HepG2 (cell line): ENCODE data around the gene TMEM132E. TPM values are rescaled to one million over a fixed set of nuclear protein-coding genes. Genes with fewer than 3 reads are reported as not detected.

Source experiments
- ATAC-seq: fragments of 200-7000 bp; cut with Tn5 transposase; 3 replicates; pipeline ENCODE4 v1.9.1; 2020; ENCODE audit warnings: mild to moderate bottlenecking, moderate library complexity
- BruUV-seq: library from RNA; stranded (reverse); fragments of 400-500 nt; replicated peaks from 2 replicates; lab custom pipeline; 2021; lab: Mats Ljungman, UMichigan
- CTCF ChIA-PET: fragments of 300-600 bp; formaldehyde crosslinking; extraction: SDS; loops from one replicate; lab custom pipeline; 2021; ENCODE audit warnings: low total read pairs, inconsistent platforms, low intra/inter-chr PET ratio; lab: Yijun Ruan, JAX
- POLR2A ChIA-PET: fragments of 350-600 bp; sonication (Branson Sonifier 250); formaldehyde crosslinking; loops from one replicate; lab custom pipeline; 2020; ENCODE audit warnings: antibody characterized with exemption, inconsistent platforms; lab: Yijun Ruan, JAX
- DNase-seq: peaks from one replicate; pipeline ENCODE4 v3.0.0-alpha.2; 2015; ENCODE audit warnings: low spot score
- FAIRE-seq: peaks from 3 replicates; lab custom pipeline; 2011; peaks lifted over from hg19 to GRCh38; lab: Jason Lieb, UNC
- H2AFZ ChIP-seq: one replicate; pipeline ENCODE4 v1.6.1; 2011; ENCODE audit warnings: low read length, inconsistent platforms
- H3K27ac ChIP-seq: fragments of 300-600 bp; 3 replicates; pipeline ENCODE4 v1.8.0; 2011; ENCODE audit warnings: mixed run types, mild to moderate bottlenecking, mixed read lengths, low read length, inconsistent platforms; ENCODE audit not compliant: insufficient read depth; ENCODE audit errors: extremely low read length
- H3K27me3 ChIP-seq, 2 experiments: fragments of 200-600 bp in 1 of 2; 2 replicates in 1 of 2; 3 replicates in 1 of 2; pipeline versions ENCODE4 v1.6.0 to v1.8.0; 2011; ENCODE audit warnings: low read length in 2 of 2, mild to moderate bottlenecking in 2 of 2, moderate library complexity in 2 of 2, inconsistent platforms in 1 of 2; ENCODE audit not compliant: insufficient read depth in 2 of 2, control insufficient read depth in 1 of 2
- H3K36me3 ChIP-seq, 2 experiments: fragments of 200-600 bp in 1 of 2; replicated peaks in 1 of 2; 2 replicates in 1 of 2; 3 replicates in 1 of 2; pipeline versions ENCODE4 v1.5.1 to v1.8.0; 2011; ENCODE audit warnings: low read length in 2 of 2, inconsistent platforms in 1 of 2; ENCODE audit not compliant: insufficient read depth in 2 of 2, control insufficient read depth in 1 of 2
- H3K4me1 ChIP-seq: 2 replicates; pipeline ENCODE4 v1.5.1; 2012; ENCODE audit warnings: low read length, inconsistent platforms; ENCODE audit not compliant: insufficient read depth
- H3K4me2 ChIP-seq: 2 replicates; pipeline ENCODE4 v1.6.0; 2011; ENCODE audit warnings: low read depth, low read length, inconsistent platforms
- H3K4me3 ChIP-seq, 3 experiments: fragments of 200-600 bp in 1 of 3; sonication (generic), shearing (Covaris generic) in 1 of 3; replicated peaks in 1 of 3; 2 replicates each; pipeline ENCODE4 v1.5.1; 2011 to 2016; ENCODE audit warnings: low read length in 3 of 3, inconsistent platforms in 2 of 3, low read depth in 2 of 3, mild to moderate bottlenecking in 2 of 3, control low read depth in 1 of 3, mixed read lengths in 1 of 3; ENCODE audit not compliant: insufficient read depth in 1 of 3
- H3K79me2 ChIP-seq: one replicate; pipeline ENCODE4 v1.6.1; 2011; ENCODE audit warnings: low read length, inconsistent platforms; ENCODE audit not compliant: insufficient read depth
- H3K9ac ChIP-seq: 2 replicates; pipeline ENCODE4 v1.6.0; 2011; ENCODE audit warnings: mild to moderate bottlenecking, low read depth, low read length, inconsistent platforms; ENCODE audit not compliant: insufficient read depth
- H3K9me3 ChIP-seq: 2 replicates; pipeline ENCODE4 v1.5.1; 2012; ENCODE audit warnings: mild to moderate bottlenecking, low read length
- H4K20me1 ChIP-seq: 2 replicates; pipeline ENCODE4 v1.6.0; 2011; ENCODE audit warnings: inconsistent platforms, mild to moderate bottlenecking, low read length, moderate library complexity; ENCODE audit not compliant: insufficient read depth
- HCFC1 ChIP-seq: fragments of 150-350 bp; IDR thresholded peaks from 2 replicates; pipeline ENCODE4 v1.6.1; 2014; ENCODE audit warnings: low read depth, low read length
- ZBTB40 ChIP-seq, 2 experiments: fragments of 450-650 bp in 1 of 2; sonication (generic) in 1 of 2; formaldehyde crosslinking in 1 of 2; IDR thresholded peaks; 2 replicates each; pipeline versions ENCODE4 v1.6.1 to v1.8.0; 2016 to 2022; ENCODE audit warnings: antibody characterized with exemption in 1 of 2, mild to moderate bottlenecking in 1 of 2, missing genetic modification reagents in 1 of 2
- WGBS: methylation state at CpG from one replicate; pipeline ENCODE4 v1.1.6; 2017; ENCODE audit warnings: low lambda C conversion rate; 5-methylcytosine and 5-hydroxymethylcytosine counted together
- in situ Hi-C: cut with HindIII; loops from 2 replicates; pipeline ENCODE4 v1.10.0; 2017; ENCODE audit warnings: low pct_unique_long_range_greater_than_20kb; ENCODE audit not compliant: extremely low pct_ligation_motif_present
- intact Hi-C: fragments of 100-400 bp; cut with micrococcal nuclease; formaldehyde crosslinking; loops from one replicate; pipeline ENCODE4 v1.10.0; 2022; ENCODE audit not compliant: unreplicated experiment
- polyA plus RNA-seq, 8 experiments: library from polyadenylated mRNA; depleted of rRNA in 3 of 8; stranded (reverse) in 7 of 8; unstranded in 1 of 8; fragments of >200 nt; fragmentation: Illumina TruSeq in 4 of 8; extraction: Trizol in 4 of 8; gene quantifications; 2 replicates each; pipeline versions ENCODE4 v1.2.1 to v1.2.3, GENCODE V29; 2011 to 2016; ENCODE audit warnings: low read depth in 4 of 8, missing spikeins in 1 of 8, mixed read lengths in 1 of 8; ENCODE audit not compliant: insufficient read depth in 1 of 8
- total RNA-seq, 5 experiments: library from RNA; depleted of rRNA; stranded (reverse); fragments of >200 nt; fragmentation: Illumina TruSeq; extraction: Trizol; gene quantifications; 2 replicates each; pipeline ENCODE4 v1.2.3, GENCODE V29; 2016; ENCODE audit warnings: low read depth in 1 of 5

Gene TMEM132E
- total and polyA plus RNA-seq, 2 of the 13 experiments (the other 11 are each of a cell fraction or from before 2014, with no cell fraction given) = not detected

- Histone ChIP-seq H3K9me3 (no peaks in the 10 kb centered on the region), H3K27me3 (peaks cover 1 to 3% of the 10 kb centered on the region in 2 experiments; a peak in 1 of 5 replicates), H3K9ac (no peak overlapping the region), H3K4me3 (no peak overlapping the region), H3K4me2 (no peak overlapping the region), H3K79me2 (no peaks in the 10 kb centered on the region), H4K20me1 (no peaks in the 10 kb centered on the region), H3K27ac (no peak overlapping the region), H2AFZ (no peak overlapping the region), H3K4me1 (no peaks in the 10 kb centered on the region), H3K36me3 (no peaks in the 10 kb centered on the region)
- no TSS peak for BruUV-seq
- WGBS = 19% methylated on average over 3 of the region's 3 CpGs
- TF ChIP-seq HCFC1 = no peak
- TF ChIP-seq ZBTB40 (IDR thresholded peaks at IDR 0.05) = no peak
- peak; percentile 74; the same call in 1 of the 2 replicates for TF ChIP-seq ZBTB40 (CRISPR knock-in tag; IDR thresholded peaks at IDR 0.05)
- FAIRE-seq (no peak), ATAC-seq (no peak), DNase-seq (no peak)
- intact Hi-C loops = no loop called here
- CTCF ChIA-PET = no interaction called here
- POLR2A ChIA-PET = no interaction called here
- in situ Hi-C loops = loop anchor here (25.0 kb wide), 1 partner anchor 347 kb away; no protein-coding TSS in a partner anchor
Measured at GRCh38 chr17:34539881-34540280, 39.5 kb upstream of the TMEM132E start.
